Subcutaneous adipose tissue (tissue), 4 donors: ENCODE results near the gene SOHLH1. TPM values are rescaled to one million over a fixed set of nuclear protein-coding genes. Genes with fewer than 3 reads are reported as not detected.

Experiments
- total RNA-seq, 4 donors: library from RNA; depleted of rRNA; stranded (reverse); fragments of >200 nt; gene quantifications; one replicate each; pipeline ENCODE4 v1.1.0, GENCODE V29; 2016
- TF ChIP-seq, protein P1 (sequence below): fragments of 450-650 bp; IDR thresholded peaks from one replicate; pipeline ENCODE4 v1.5.1; 2016; ENCODE audit warnings: low read depth, mild to moderate bottlenecking, control low read depth, antibody characterized with exemption, moderate library complexity

The SOHLH1 gene
- total RNA-seq, 4 donors from 2014 or later = not detected

DNA sequence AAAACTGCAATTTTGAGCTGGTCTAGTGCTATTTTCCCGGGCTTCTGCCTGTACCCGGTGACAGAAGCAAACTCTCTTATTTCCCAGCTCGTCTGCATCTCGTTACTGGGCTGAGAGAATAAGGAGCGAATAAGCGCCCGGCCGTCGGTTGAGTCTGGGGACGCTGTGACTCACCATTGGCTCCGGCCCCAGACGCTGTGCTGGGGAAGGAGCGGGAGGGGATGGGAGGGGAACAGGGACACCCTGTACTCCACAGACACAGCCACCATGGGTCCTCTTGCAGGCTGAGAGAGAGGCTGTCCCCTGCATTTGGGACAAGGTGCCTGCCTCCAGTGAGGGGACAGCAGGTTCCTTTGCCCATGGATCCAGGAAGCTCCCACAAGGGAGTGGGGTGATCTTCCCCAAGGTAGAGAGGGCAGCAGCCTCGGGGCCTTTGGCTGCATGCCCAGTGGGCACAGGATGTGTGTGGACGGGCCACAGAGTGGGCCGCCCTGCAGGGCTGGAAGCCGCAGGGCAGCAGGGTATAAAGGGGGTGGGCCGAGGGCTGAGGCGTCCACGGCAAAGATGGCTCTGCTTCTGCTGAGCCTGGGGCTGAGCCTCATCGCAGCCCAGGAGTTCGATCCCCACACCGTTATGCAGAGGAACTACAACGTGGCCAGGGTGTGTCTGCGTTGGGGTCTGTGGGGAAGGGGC, 36.4 kb downstream of the SOHLH1 start, which contains the start of gene LCN9:
TSS of gene LCN9 (plus strand) at position 552 of the 693 bp plus-strand sequence. CDS start at position 565, 13 bp downstream.
- TF ChIP-seq, protein P1, sequence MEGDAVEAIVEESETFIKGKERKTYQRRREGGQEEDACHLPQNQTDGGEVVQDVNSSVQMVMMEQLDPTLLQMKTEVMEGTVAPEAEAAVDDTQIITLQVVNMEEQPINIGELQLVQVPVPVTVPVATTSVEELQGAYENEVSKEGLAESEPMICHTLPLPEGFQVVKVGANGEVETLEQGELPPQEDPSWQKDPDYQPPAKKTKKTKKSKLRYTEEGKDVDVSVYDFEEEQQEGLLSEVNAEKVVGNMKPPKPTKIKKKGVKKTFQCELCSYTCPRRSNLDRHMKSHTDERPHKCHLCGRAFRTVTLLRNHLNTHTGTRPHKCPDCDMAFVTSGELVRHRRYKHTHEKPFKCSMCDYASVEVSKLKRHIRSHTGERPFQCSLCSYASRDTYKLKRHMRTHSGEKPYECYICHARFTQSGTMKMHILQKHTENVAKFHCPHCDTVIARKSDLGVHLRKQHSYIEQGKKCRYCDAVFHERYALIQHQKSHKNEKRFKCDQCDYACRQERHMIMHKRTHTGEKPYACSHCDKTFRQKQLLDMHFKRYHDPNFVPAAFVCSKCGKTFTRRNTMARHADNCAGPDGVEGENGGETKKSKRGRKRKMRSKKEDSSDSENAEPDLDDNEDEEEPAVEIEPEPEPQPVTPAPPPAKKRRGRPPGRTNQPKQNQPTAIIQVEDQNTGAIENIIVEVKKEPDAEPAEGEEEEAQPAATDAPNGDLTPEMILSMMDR = no peak

DNA sequence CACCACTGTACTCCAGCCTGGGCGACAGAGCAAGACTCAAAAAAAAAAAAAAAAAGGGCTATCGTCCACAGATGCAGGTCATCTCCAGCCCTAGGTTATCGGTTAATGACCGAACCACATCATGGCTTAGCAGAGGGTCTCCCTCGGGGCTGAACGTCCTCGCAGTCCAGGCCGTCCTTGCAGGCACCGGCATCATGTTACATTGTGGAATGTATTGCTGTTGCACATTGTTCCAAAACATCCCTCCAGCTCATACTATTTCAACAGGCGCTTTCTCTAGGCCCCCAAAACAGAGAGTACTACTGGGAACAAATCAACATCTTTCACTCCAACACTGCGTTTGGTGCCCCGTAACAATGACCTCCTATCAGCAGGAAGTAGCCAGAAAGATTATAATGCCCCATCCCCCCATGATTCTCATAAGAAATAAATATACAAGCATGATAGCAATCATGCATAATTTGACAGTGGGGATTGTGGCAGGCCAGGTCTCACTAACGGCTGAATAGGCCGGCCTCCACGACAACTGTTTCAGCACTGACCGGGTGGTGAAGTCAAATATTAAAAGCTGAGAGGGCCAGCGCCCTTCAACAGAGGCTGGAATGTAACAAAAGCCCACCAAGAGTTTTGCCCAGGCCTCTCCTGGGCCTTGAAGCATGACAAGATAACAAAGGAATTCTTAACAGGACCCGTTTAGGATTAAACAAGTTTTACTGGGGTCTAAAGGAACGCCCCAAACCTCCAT, 37.3 kb downstream of the SOHLH1 start:
- TF ChIP-seq, protein P1 = no peak

DNA sequence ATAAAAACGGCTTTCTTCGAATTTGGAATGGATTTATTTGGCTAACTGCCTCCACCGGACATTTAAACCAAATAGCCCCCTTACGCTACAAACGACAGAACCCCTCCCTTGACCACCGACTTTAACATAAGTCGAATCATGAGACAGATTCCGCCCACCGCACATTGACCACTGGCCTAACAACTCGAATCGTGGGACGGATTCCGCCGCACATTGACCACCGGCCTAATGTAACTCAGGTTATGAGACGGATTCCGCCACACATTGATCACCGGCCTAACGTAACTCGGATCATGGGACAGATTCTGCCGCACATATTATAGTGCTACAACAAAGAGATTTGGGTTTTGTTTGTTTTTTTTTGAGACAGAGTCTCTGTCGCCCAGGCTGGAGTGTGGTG, 38.9 kb downstream of the SOHLH1 start:
- TF ChIP-seq, protein P1 = no peak

DNA sequence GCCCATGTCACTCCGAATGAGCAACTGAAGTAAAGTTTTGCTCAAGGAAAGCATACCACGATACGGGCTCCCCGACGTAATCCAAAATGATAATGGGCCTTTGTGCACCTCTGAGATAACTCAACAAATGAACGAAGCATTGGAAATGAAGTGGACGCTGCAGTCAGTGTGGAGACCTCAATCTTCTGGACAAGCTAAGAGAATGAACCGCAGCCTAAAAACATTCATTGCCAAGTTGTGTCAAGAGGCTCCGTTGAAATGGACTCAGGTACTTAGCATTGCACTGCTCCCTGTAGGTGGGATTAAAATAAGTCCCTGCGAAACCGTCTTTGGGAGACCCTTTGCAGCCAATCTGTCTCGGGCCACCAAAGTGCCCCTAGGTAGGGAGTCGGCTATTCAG, 40.0 kb downstream of the SOHLH1 start:
- TF ChIP-seq, protein P1 = no peak

DNA sequence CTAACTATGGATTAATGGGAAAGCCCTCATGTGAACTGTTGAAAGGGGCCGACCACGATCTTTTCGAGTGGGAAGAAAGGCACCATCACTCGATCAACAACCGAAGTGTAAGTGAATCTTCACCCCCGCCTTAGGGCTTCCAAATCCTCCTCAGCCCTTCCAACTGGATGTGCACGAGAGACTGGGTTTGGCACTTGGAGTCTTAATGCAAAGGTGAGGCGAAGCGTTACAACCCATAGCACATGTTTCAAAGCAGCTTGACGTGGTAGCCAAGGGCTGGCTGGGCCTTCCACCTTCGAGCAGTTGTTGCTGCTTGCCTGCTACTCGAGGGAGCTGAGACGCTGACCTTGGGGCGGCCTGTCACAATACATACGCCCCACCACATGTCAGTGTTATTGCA, 41.9 kb downstream of the SOHLH1 start:
- TF ChIP-seq, protein P1 = no peak

DNA sequence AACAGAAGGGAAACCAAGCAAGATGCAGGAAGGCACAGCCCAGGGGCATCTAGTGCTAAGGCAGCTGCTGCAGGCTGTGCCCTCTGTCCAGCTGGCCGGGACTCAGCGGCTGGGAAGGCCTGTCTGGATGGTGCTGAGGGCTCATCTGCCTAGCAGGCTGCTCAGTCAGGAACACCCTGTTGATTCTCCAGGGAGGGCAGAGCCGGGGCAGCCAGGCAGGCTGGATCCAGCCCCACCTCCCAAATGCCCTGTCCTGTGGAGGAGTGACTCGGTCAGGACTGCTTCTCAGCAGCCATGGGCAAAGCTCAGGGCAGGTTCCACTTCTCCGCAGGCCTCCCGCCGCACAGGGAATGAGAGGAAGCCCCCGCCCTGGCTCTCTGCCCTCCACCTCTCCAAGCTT, 44.0 kb downstream of the SOHLH1 start:
- TF ChIP-seq, protein P1 = no peak

DNA sequence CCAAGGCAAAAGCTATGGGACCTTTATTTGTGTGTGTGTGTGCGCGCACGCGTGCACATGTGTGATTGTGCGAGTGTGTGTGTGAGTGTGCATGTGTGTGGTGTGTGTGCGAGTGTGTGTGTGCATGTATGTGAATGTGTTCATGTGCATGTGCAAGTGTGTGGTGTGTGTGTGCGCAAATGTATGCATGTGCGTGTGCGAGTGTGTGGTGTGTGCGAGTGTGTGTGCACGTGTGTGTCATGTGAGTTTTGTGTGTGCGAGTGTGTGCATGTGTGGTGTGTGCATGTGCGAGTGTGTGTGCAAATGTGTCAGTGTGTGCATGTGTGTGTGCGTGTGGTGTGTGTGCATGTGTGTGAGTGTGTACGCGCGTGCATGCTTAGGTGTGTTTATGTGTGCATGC, 48.9 kb downstream of the SOHLH1 start:
- TF ChIP-seq, protein P1 = no peak
